ENCODE measurements around the gene HACL1.

DNA sequence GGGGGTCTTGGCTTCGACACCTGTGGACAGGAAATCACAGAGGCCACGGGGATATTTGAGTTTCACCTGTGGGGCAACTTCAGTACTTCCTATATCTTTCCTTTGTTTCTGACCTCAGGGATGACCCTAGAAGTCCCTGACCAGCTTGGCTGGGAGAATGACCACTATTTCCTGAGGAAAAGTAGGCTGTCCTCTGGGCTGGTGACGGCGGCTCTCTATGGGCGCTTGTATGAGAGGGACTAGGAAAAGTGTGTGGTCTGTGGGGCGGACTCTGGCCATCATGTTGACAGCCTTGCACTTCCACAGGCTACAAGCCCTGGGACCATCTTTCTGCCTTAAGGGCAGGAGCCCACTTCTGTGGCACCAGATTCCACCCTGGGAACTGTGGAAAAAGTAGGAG is 43.9 kb upstream of the HACL1 start:
- TF ChIP-seq, protein P1, sequence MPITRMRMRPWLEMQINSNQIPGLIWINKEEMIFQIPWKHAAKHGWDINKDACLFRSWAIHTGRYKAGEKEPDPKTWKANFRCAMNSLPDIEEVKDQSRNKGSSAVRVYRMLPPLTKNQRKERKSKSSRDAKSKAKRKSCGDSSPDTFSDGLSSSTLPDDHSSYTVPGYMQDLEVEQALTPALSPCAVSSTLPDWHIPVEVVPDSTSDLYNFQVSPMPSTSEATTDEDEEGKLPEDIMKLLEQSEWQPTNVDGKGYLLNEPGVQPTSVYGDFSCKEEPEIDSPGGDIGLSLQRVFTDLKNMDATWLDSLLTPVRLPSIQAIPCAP (CRISPR knock-in tag; IDR thresholded peaks at IDR 0.05) = no peak
- TF ChIP-seq, protein P2, sequence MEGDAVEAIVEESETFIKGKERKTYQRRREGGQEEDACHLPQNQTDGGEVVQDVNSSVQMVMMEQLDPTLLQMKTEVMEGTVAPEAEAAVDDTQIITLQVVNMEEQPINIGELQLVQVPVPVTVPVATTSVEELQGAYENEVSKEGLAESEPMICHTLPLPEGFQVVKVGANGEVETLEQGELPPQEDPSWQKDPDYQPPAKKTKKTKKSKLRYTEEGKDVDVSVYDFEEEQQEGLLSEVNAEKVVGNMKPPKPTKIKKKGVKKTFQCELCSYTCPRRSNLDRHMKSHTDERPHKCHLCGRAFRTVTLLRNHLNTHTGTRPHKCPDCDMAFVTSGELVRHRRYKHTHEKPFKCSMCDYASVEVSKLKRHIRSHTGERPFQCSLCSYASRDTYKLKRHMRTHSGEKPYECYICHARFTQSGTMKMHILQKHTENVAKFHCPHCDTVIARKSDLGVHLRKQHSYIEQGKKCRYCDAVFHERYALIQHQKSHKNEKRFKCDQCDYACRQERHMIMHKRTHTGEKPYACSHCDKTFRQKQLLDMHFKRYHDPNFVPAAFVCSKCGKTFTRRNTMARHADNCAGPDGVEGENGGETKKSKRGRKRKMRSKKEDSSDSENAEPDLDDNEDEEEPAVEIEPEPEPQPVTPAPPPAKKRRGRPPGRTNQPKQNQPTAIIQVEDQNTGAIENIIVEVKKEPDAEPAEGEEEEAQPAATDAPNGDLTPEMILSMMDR (IDR thresholded peaks at IDR 0.05) = no peak

Data from WTC11 (cell line).